Suprapubic skin (tissue), 4 donors: ENCODE data around the gene TNNC1. TPM values are rescaled to one million over a fixed set of nuclear protein-coding genes. Genes with fewer than 3 reads are reported as not detected.

Source experiments
- DNase-seq, 2 donors: peaks; one replicate each; pipeline ENCODE4 v3.0.0-alpha.2; 2019; ENCODE audit warnings: low spot score in 2 of 2
- H3K27ac ChIP-seq: fragments of 200-600 bp; sonication (generic); one replicate; pipeline ENCODE4 v1.5.1; 2019
- H3K27me3 ChIP-seq: fragments of 200-600 bp; sonication (generic); one replicate; pipeline ENCODE4 v1.5.1; 2019
- H3K36me3 ChIP-seq: fragments of 200-600 bp; sonication (generic); one replicate; pipeline ENCODE4 v1.5.1; 2019
- H3K4me1 ChIP-seq: fragments of 200-600 bp; sonication (generic); one replicate; pipeline ENCODE4 v1.5.1; 2019
- H3K4me3 ChIP-seq: fragments of 200-600 bp; sonication (generic); one replicate; pipeline ENCODE4 v1.5.1; 2019; ENCODE audit warnings: mild to moderate bottlenecking
- H3K9me3 ChIP-seq: fragments of 200-600 bp; sonication (generic); one replicate; pipeline ENCODE4 v1.5.1; 2019
- CTCF ChIP-seq, 2 donors: fragments of 200-600 bp in 1 of 2; fragments of 450-650 bp in 1 of 2; sonication (generic) in 1 of 2; IDR thresholded peaks; one replicate each; pipeline ENCODE4 v1.5.1; 2016 to 2019; ENCODE audit warnings: antibody characterized with exemption in 2 of 2, mild to moderate bottlenecking in 1 of 2, moderate library complexity in 1 of 2
- EP300 ChIP-seq: sonication (generic); formaldehyde crosslinking; IDR thresholded peaks from one replicate; pipeline ENCODE4 v1.6.1; 2017; ENCODE audit warnings: antibody characterized with exemption
- POLR2A ChIP-seq, 2 donors: fragments of 450-650 bp; IDR thresholded peaks; one replicate each; pipeline ENCODE4 v1.6.1; 2017; ENCODE audit warnings: antibody characterized with exemption in 2 of 2, mild to moderate bottlenecking in 2 of 2, moderate library complexity in 2 of 2
- POLR2AphosphoS5 ChIP-seq, 3 donors: sonication (generic); formaldehyde crosslinking; IDR thresholded peaks; one replicate each; pipeline ENCODE4 v1.6.1; 2017; ENCODE audit warnings: antibody characterized with exemption in 3 of 3
- WGBS: methylation state at CpG from one replicate; pipeline ENCODE4 v1.1.5; 2018; 5-methylcytosine and 5-hydroxymethylcytosine counted together
- total RNA-seq, 4 donors: library from RNA; depleted of rRNA; stranded (reverse); fragments of >200 nt; gene quantifications; one replicate each; pipeline ENCODE4 v1.1.0, GENCODE V29; 2016

TNNC1 gene
- total RNA-seq, 4 donors from 2014 or later = 1.4 to 15.9 (median 8.4) TPM

GRCh38 chr3:52452570-52453221, 1.1 kb downstream of the TNNC1 start:
- WGBS = 69% methylated on average over 5 of the region's 11 CpGs
- no peaks in the 10 kb centered on the region for H3K27me3 ChIP-seq
- no peaks in the 10 kb centered on the region for H3K9me3 ChIP-seq
- peaks cover 43% of the 10 kb centered on the region for H3K4me1 ChIP-seq
- no peaks in the 10 kb centered on the region for H3K36me3 ChIP-seq
- no peak for DNase-seq
- no peak overlapping the region for H3K4me3 ChIP-seq
- no peak overlapping the region for H3K27ac ChIP-seq
- TF ChIP-seq EP300 (no peak), POLR2A (IDR thresholded peaks at IDR 0.05) (no peak), POLR2AphosphoS5 (IDR thresholded peaks at IDR 0.05) (no peak), CTCF (IDR thresholded peaks at IDR 0.05) (no peak)

GRCh38 chr3:52452126-52452525, 1.7 kb downstream of the TNNC1 start:
- DNase-seq = no peak
- TF ChIP-seq EP300 (no peak), POLR2AphosphoS5 (IDR thresholded peaks at IDR 0.05) (no peak), CTCF (IDR thresholded peaks at IDR 0.05) (no peak), POLR2A (IDR thresholded peaks at IDR 0.05) (no peak)
- Histone ChIP-seq H3K27ac (no peak overlapping the region), H3K4me1 (peaks cover 38% of the 10 kb centered on the region), H3K9me3 (no peaks in the 10 kb centered on the region), H3K4me3 (no peak overlapping the region), H3K36me3 (no peaks in the 10 kb centered on the region), H3K27me3 (no peaks in the 10 kb centered on the region)
- WGBS = 95% methylated on average over 4 of the region's 6 CpGs

GRCh38 chr3:52451237-52452083, 2.4 kb downstream of the TNNC1 start:
- WGBS = 84% methylated on average over 18 of the region's 24 CpGs
- Histone ChIP-seq H3K9me3 (no peaks in the 10 kb centered on the region), H3K27me3 (no peaks in the 10 kb centered on the region), H3K4me1 (peaks cover 31% of the 10 kb centered on the region), H3K4me3 (no peak overlapping the region), H3K36me3 (no peaks in the 10 kb centered on the region), H3K27ac (no peak overlapping the region)
- TF ChIP-seq POLR2AphosphoS5 (IDR thresholded peaks at IDR 0.05) = no peak
- DNase-seq = no peak

GRCh38 chr3:52450489-52451236, 3.2 kb downstream of the TNNC1 start:
- no peaks in the 10 kb centered on the region for H3K27me3 ChIP-seq
- H3K9me3 ChIP-seq = no peaks in the 10 kb centered on the region
- WGBS = 79% methylated on average over 6 of the region's 11 CpGs
- H3K27ac ChIP-seq = no peak overlapping the region
- H3K4me3 ChIP-seq = no peak overlapping the region
- H3K4me1 ChIP-seq = peaks cover 25% of the 10 kb centered on the region
- TF ChIP-seq POLR2AphosphoS5 (IDR thresholded peaks at IDR 0.05) = no peak
- TF ChIP-seq CTCF (IDR thresholded peaks at IDR 0.05) = no peak
- no peak for TF ChIP-seq EP300
- TF ChIP-seq POLR2A (IDR thresholded peaks at IDR 0.05) = no peak
- no peak for DNase-seq
- H3K36me3 ChIP-seq = no peaks in the 10 kb centered on the region

GRCh38 chr3:52447512-52448355, 6.1 kb downstream of the TNNC1 start:
- Histone ChIP-seq H3K9me3 (no peaks in the 10 kb centered on the region), H3K27ac (no peak overlapping the region), H3K4me1 (peaks cover 24% of the 10 kb centered on the region), H3K4me3 (no peak overlapping the region), H3K36me3 (no peaks in the 10 kb centered on the region), H3K27me3 (no peaks in the 10 kb centered on the region)
- no peak for DNase-seq
- TF ChIP-seq EP300 = no peak
- TF ChIP-seq POLR2A (IDR thresholded peaks at IDR 0.05) = no peak
- WGBS = 80% methylated on average over 12 of the region's 12 CpGs
